ENCODE data around the gene BMAL1.

DNA sequence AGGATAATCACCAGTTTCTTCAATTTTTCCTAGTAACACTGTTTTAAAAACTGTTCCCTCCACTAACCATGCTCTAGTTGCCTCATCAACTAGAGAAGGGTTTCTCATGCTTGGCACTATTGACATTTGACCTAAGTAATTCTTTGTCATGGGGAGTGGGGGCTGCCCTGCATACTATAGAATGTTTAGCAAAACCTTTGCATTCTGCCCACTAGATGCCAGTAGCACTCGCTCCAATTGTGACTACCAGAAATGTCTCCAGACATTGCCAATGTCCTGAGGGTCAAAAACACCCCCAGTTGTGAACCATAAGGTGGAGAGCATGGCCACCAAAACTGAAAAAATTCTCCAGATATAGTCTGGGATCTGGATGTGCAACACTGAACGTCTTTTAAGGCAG is 27.6 kb upstream of the BMAL1 start:
- TF ChIP-seq, protein P1, sequence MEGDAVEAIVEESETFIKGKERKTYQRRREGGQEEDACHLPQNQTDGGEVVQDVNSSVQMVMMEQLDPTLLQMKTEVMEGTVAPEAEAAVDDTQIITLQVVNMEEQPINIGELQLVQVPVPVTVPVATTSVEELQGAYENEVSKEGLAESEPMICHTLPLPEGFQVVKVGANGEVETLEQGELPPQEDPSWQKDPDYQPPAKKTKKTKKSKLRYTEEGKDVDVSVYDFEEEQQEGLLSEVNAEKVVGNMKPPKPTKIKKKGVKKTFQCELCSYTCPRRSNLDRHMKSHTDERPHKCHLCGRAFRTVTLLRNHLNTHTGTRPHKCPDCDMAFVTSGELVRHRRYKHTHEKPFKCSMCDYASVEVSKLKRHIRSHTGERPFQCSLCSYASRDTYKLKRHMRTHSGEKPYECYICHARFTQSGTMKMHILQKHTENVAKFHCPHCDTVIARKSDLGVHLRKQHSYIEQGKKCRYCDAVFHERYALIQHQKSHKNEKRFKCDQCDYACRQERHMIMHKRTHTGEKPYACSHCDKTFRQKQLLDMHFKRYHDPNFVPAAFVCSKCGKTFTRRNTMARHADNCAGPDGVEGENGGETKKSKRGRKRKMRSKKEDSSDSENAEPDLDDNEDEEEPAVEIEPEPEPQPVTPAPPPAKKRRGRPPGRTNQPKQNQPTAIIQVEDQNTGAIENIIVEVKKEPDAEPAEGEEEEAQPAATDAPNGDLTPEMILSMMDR (conservative IDR thresholded peaks at IDR 0.05; ENCODE audit: low read depth, low read length), result 0 out of 2 replicates have a peak, but pooled peaks have one; percentile 12
- TF ChIP-seq EZH2 (IDR thresholded peaks at IDR 0.05; ENCODE audit: borderline replicate concordance, low read depth, low read length, poor library complexity, severe bottlenecking), result no peak
